Panc1 (cell line): ENCODE data around the gene ZNF433. TPM values are rescaled to one million over a fixed set of nuclear protein-coding genes. Genes with fewer than 3 reads are reported as not detected.
A peak's percentile ranks its signal among the peaks of the same experiment; 100 is the strongest.

Experiments
- ATAC-seq: fragments of 200-7000 bp; cut with Tn5 transposase; 2 replicates; pipeline ENCODE4 v1.9.1; 2020; ENCODE audit warnings: mild to moderate bottlenecking, moderate library complexity
- BruUV-seq: library from RNA; stranded (reverse); fragments of 400-500 nt; replicated peaks from 2 replicates; lab custom pipeline; 2021; lab: Mats Ljungman, UMichigan
- CTCF ChIA-PET: fragments of 300-600 bp; sonication (Branson Sonifier 250); formaldehyde crosslinking; loops from one replicate; lab custom pipeline; 2022; ENCODE audit warnings: antibody characterized with exemption; lab: Charles Lee
- POLR2A ChIA-PET: fragments of 300-600 bp; sonication (Branson Sonifier 250); formaldehyde crosslinking; loops from one replicate; lab custom pipeline; 2022; ENCODE audit warnings: antibody characterized with exemption; lab: Charles Lee
- DNase-seq: peaks from one replicate; pipeline ENCODE4 v3.0.0-alpha.2; 2010; ENCODE audit warnings: low read depth, low spot score
- H3K27ac ChIP-seq: 2 replicates; pipeline ENCODE4 v1.5.1; 2011; ENCODE audit warnings: mild to moderate bottlenecking, low read length, inconsistent platforms
- H3K27me3 ChIP-seq: fragments of 200-500 bp; sonication (Bioruptor generic); 2 replicates; pipeline ENCODE4 v1.6.0; 2014; ENCODE audit warnings: low read length, inconsistent platforms; ENCODE audit not compliant: control insufficient read depth, insufficient read depth
- H3K36me3 ChIP-seq: fragments of 200-500 bp; sonication (Bioruptor generic); 2 replicates; pipeline ENCODE4 v1.5.1; 2014; ENCODE audit warnings: inconsistent platforms, mild to moderate bottlenecking, low read length, moderate library complexity; ENCODE audit not compliant: control insufficient read depth, insufficient read depth
- H3K4me1 ChIP-seq: 2 replicates; pipeline ENCODE4 v1.5.1; 2011; ENCODE audit warnings: inconsistent platforms, mild to moderate bottlenecking, low read length, moderate library complexity; ENCODE audit not compliant: control insufficient read depth, insufficient read depth
- H3K4me3 ChIP-seq, 2 experiments: 2 replicates each; pipeline ENCODE4 v1.5.1; 2011 to 2012; ENCODE audit warnings: low read depth in 2 of 2, low read length in 2 of 2, mild to moderate bottlenecking in 2 of 2, inconsistent platforms in 1 of 2, moderate library complexity in 1 of 2
- H3K9me3 ChIP-seq: fragments of 200-500 bp; sonication (Bioruptor generic); 2 replicates; pipeline ENCODE4 v1.5.1; 2014; ENCODE audit warnings: low read depth, mild to moderate bottlenecking, inconsistent platforms, low read length, moderate library complexity; ENCODE audit not compliant: control insufficient read depth, insufficient read depth
- CTCF ChIP-seq: fragments of 450-650 bp; IDR thresholded peaks from 2 replicates; pipeline ENCODE4 v1.5.1; 2017; ENCODE audit warnings: mild to moderate bottlenecking
- POLR2AphosphoS5 ChIP-seq: IDR thresholded peaks from 2 replicates; pipeline ENCODE4 v1.6.1; 2012; ENCODE audit warnings: mild to moderate bottlenecking, low read depth, low read length, moderate library complexity
- REST ChIP-seq, 2 experiments: IDR thresholded peaks; 2 replicates each; pipeline ENCODE4 v1.6.1; 2011 to 2012; ENCODE audit warnings: low read depth in 2 of 2, control low read depth in 1 of 2, low read length in 1 of 2, mild to moderate bottlenecking in 1 of 2, moderate library complexity in 1 of 2; ENCODE audit not compliant: insufficient read depth in 1 of 2
- SIN3A ChIP-seq: IDR thresholded peaks from 2 replicates; pipeline ENCODE4 v1.6.1; 2012; ENCODE audit warnings: low read depth, mild to moderate bottlenecking, low read length, moderate library complexity, borderline replicate concordance; ENCODE audit not compliant: insufficient read depth
- TCF7L2 ChIP-seq: IDR thresholded peaks from 2 replicates; pipeline ENCODE4 v1.6.1; 2011; ENCODE audit warnings: mild to moderate bottlenecking, low read depth, low read length, inconsistent platforms
- in situ Hi-C: cut with HindIII; loops from 2 replicates; pipeline ENCODE4 v1.10.0; 2016; ENCODE audit warnings: low sequenced_read_pairs, low pct_unique_long_range_greater_than_20kb
- intact Hi-C: fragments of 100-400 bp; cut with micrococcal nuclease; formaldehyde crosslinking; loops from one replicate; pipeline ENCODE4 v1.10.0; 2022; ENCODE audit not compliant: unreplicated experiment
- total RNA-seq: library from RNA; stranded (reverse); gene quantifications from one replicate; pipeline ENCODE4 v1.2.1, GENCODE V29; 2021; ENCODE audit not compliant: unreplicated experiment

The ZNF433 gene
- total RNA-seq, 1 experiment from 2014 or later: 4.7 TPM

- DNase-seq (no peak), ATAC-seq (no peak)
- Histone ChIP-seq H3K27me3 (no peaks in the 10 kb centered on the region), H3K4me3 (no peak overlapping the region), H3K4me1 (no peaks in the 10 kb centered on the region), H3K36me3 (no peaks in the 10 kb centered on the region), H3K9me3 (no peaks in the 10 kb centered on the region; the same call in 1 of the 2 replicates), H3K27ac (no peak overlapping the region)
- TF ChIP-seq CTCF: no peak
- no peak for TF ChIP-seq POLR2AphosphoS5
- no peak for TF ChIP-seq SIN3A
- TF ChIP-seq REST (IDR thresholded peaks at IDR 0.05; ENCODE audit: insufficient read depth in 1 of 2, low read depth in 2 of 2, low read length in 1 of 2): no peak
- TF ChIP-seq TCF7L2: no peak
- CTCF ChIA-PET: no interaction called here
- POLR2A ChIA-PET: no interaction called here
- intact Hi-C loops (no loop called here), in situ Hi-C loops (no loop called here)
- no TSS peak for BruUV-seq
These were observed 64.4 kb downstream of the ZNF433 start for GRCh38 chr19:11971041-11971440.

GRCh38 chr19:11970174-11970573 is 65.3 kb downstream of the ZNF433 start:
- intact Hi-C loops (no loop called here), in situ Hi-C loops (no loop called here)
- H3K4me1 ChIP-seq: no peaks in the 10 kb centered on the region
- DNase-seq (no peak), ATAC-seq (no peak)
- no peaks in the 10 kb centered on the region for H3K9me3 ChIP-seq
- CTCF ChIA-PET: no interaction called here
- no peaks in the 10 kb centered on the region for H3K27me3 ChIP-seq
- no peak for TF ChIP-seq SIN3A
- no peak overlapping the region for H3K27ac ChIP-seq
- no TSS peak for BruUV-seq
- POLR2A ChIA-PET: no interaction called here
- no peak overlapping the region for H3K4me3 ChIP-seq
- H3K36me3 ChIP-seq: no peaks in the 10 kb centered on the region

GRCh38 chr19:11964858-11965645 is 70.4 kb downstream of the ZNF433 start, which contains the start of gene ZNF763:
Gene ZNF763 (plus strand): TSS chr19:11965040. CDS start chr19:11965209, 169 bp downstream.
- intact Hi-C loops: no loop called here
- peak within 1 kb of the TSS; percentile 62 to 84 for H3K4me3 ChIP-seq
- no peaks in the 10 kb centered on the region for H3K9me3 ChIP-seq
- H3K27ac ChIP-seq: peak within 1 kb of the TSS; percentile 52
- no TSS peak for BruUV-seq
- TF ChIP-seq REST (IDR thresholded peaks at IDR 0.05; ENCODE audit: insufficient read depth in 1 of 2, low read depth in 2 of 2, low read length in 1 of 2): no peak
- TF ChIP-seq POLR2AphosphoS5: peak; percentile 50
- no peaks in the 10 kb centered on the region for H3K27me3 ChIP-seq
- ChIA-PET CTCF (interaction anchor here (0.9 kb wide), 1 partner anchor 176 kb away, joined by 3 read pairs; no protein-coding TSS in a partner anchor), POLR2A (no interaction called here)
- in situ Hi-C loops: no loop called here
- DNase-seq (no peak), ATAC-seq (peak; percentile 98)
- peaks cover 5% of the 10 kb centered on the region for H3K4me1 ChIP-seq
- no peaks in the 10 kb centered on the region for H3K36me3 ChIP-seq
